Measurements from ENCODE around the gene ITSN2. TPM values are rescaled to one million over a fixed set of nuclear protein-coding genes. Genes with fewer than 3 reads are reported as not detected.

ITSN2 gene
- total RNA-seq, 1 experiment from 2014 or later, result 19.8 TPM

DNA sequence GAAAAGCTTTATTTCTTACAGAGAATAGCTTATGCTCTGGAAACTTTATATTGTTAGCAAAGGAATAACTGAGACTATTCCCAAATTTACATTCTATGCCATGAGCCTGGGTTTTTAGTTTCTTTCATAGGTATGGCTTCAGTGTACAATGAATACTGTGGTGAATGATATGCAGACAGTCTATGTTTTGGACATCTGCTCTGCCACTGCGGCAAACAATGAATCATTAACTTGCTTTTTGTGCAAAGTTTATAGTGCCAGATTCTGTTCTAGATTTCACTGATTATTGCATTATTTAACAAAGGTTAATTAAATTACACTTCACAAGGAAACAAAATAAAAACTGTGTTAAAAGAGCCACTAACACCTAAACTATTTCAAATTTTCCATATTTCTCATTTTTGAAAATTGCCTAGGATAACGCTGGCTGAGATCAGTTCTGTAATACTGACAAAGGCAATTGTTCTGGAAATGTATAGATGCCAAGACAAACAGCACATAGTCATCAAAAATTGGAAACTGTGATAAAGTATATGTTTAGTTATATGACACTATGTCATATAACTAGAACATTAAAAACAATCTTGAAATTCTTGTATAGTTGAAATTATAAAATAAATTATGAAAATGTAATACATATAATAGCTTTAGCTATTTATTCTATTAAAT lies 74.7 kb downstream of the ITSN2 start:
- ChIA-PET POLR2A (no interaction called here), CTCF (no interaction called here)
- Mint-ChIP-seq H3K27ac (no peak overlapping the region), H3K4me3 (no peak overlapping the region), H3K9me3 (no peaks in the 10 kb centered on the region), H3K36me3 (no peaks in the 10 kb centered on the region), H3K4me1 (no peaks in the 10 kb centered on the region), H3K27me3 (ENCODE audit: low read depth) (no peaks in the 10 kb centered on the region)
- no peak for DNase-seq (ENCODE audit: low spot score)
- ATAC-seq, result no peak
- TF ChIP-seq, protein P1, sequence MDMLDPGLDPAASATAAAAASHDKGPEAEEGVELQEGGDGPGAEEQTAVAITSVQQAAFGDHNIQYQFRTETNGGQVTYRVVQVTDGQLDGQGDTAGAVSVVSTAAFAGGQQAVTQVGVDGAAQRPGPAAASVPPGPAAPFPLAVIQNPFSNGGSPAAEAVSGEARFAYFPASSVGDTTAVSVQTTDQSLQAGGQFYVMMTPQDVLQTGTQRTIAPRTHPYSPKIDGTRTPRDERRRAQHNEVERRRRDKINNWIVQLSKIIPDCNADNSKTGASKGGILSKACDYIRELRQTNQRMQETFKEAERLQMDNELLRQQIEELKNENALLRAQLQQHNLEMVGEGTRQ (CRISPR knock-in tag; IDR thresholded peaks at IDR 0.05), result no peak
- no peak for TF ChIP-seq GABPB1 (CRISPR knock-in tag; IDR thresholded peaks at IDR 0.05)

DNA sequence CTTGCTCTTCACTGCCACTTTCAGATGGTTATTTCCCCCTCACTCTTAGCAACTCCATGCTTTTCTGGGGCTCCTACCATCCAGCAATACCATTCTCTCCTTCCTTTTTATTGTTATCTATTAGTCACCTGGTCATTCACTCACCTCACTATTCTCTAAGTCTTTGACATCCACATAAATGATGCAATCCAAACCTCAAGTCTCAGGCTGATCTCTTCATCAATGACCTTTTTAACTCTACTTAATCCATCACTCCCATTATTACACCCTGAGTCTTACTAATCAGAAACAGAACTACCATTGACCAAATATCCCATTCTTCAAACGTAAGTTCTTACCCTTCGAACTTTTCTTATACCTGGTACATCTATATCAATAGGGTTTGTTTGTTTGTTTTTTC lies 79.7 kb downstream of the ITSN2 start:
- no peak for DNase-seq (ENCODE audit: low spot score)
- Mint-ChIP-seq H3K36me3 (no peaks in the 10 kb centered on the region), H3K27ac (no peak overlapping the region), H3K4me1 (peaks cover 5% of the 10 kb centered on the region), H3K4me3 (no peak overlapping the region), H3K9me3 (no peaks in the 10 kb centered on the region), H3K27me3 (ENCODE audit: low read depth) (no peaks in the 10 kb centered on the region)
- ATAC-seq, result no peak
- TF ChIP-seq, protein P2, sequence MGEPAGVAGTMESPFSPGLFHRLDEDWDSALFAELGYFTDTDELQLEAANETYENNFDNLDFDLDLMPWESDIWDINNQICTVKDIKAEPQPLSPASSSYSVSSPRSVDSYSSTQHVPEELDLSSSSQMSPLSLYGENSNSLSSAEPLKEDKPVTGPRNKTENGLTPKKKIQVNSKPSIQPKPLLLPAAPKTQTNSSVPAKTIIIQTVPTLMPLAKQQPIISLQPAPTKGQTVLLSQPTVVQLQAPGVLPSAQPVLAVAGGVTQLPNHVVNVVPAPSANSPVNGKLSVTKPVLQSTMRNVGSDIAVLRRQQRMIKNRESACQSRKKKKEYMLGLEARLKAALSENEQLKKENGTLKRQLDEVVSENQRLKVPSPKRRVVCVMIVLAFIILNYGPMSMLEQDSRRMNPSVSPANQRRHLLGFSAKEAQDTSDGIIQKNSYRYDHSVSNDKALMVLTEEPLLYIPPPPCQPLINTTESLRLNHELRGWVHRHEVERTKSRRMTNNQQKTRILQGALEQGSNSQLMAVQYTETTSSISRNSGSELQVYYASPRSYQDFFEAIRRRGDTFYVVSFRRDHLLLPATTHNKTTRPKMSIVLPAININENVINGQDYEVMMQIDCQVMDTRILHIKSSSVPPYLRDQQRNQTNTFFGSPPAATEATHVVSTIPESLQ (CRISPR knock-in tag; IDR thresholded peaks at IDR 0.05), result no peak
- TF ChIP-seq ZBTB21 (CRISPR knock-in tag; IDR thresholded peaks at IDR 0.05; ENCODE audit: borderline replicate concordance) (no peak), JAZF1 (CRISPR knock-in tag; IDR thresholded peaks at IDR 0.05) (no peak), GABPB1 (CRISPR knock-in tag; IDR thresholded peaks at IDR 0.05) (no peak), GRHL2 (CRISPR knock-in tag; IDR thresholded peaks at IDR 0.05; ENCODE audit: insufficient replicate concordance, severe bottlenecking) (no peak), MYBL2 (CRISPR knock-in tag; IDR thresholded peaks at IDR 0.05) (no peak), CREB1 (CRISPR knock-in tag; IDR thresholded peaks at IDR 0.05) (no peak), ZNF232 (CRISPR knock-in tag; IDR thresholded peaks at IDR 0.05) (no peak)
- ChIA-PET CTCF (no interaction called here), POLR2A (no interaction called here)

DNA sequence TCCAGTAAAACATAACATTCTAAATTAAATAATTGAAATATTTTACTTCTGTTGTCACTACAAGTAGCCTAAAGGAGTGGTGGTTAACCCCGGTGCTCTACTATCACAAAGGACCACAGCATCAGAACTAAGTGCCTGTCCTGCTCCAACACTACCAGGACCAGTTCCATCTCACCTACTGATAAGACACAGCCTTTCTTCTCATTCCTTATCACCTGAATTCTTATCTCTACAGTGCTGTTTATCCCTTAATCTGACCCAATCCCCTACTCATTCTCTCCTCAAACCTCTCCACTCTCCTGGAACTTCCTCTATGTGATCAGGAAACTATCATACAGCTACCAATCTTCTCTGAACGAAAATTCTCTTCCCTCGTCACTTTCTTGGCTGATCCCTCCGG lies 80.2 kb downstream of the ITSN2 start:
- ATAC-seq (no peak), DNase-seq (ENCODE audit: low spot score) (no peak)
- POLR2A ChIA-PET, result no interaction called here
- Mint-ChIP-seq H3K27ac (no peak overlapping the region), H3K9me3 (no peaks in the 10 kb centered on the region), H3K27me3 (ENCODE audit: low read depth) (no peaks in the 10 kb centered on the region), H3K4me1 (peaks cover 5% of the 10 kb centered on the region), H3K36me3 (no peaks in the 10 kb centered on the region), H3K4me3 (no peak overlapping the region)
- CTCF ChIA-PET, result no interaction called here
- TF ChIP-seq, protein P3, sequence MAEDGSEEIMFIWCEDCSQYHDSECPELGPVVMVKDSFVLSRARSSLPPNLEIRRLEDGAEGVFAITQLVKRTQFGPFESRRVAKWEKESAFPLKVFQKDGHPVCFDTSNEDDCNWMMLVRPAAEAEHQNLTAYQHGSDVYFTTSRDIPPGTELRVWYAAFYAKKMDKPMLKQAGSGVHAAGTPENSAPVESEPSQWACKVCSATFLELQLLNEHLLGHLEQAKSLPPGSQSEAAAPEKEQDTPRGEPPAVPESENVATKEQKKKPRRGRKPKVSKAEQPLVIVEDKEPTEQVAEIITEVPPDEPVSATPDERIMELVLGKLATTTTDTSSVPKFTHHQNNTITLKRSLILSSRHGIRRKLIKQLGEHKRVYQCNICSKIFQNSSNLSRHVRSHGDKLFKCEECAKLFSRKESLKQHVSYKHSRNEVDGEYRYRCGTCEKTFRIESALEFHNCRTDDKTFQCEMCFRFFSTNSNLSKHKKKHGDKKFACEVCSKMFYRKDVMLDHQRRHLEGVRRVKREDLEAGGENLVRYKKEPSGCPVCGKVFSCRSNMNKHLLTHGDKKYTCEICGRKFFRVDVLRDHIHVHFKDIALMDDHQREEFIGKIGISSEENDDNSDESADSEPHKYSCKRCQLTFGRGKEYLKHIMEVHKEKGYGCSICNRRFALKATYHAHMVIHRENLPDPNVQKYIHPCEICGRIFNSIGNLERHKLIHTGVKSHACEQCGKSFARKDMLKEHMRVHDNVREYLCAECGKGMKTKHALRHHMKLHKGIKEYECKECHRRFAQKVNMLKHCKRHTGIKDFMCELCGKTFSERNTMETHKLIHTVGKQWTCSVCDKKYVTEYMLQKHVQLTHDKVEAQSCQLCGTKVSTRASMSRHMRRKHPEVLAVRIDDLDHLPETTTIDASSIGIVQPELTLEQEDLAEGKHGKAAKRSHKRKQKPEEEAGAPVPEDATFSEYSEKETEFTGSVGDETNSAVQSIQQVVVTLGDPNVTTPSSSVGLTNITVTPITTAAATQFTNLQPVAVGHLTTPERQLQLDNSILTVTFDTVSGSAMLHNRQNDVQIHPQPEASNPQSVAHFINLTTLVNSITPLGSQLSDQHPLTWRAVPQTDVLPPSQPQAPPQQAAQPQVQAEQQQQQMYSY (CRISPR knock-in tag; IDR thresholded peaks at IDR 0.05), result no peak
- TF ChIP-seq, protein P4, sequence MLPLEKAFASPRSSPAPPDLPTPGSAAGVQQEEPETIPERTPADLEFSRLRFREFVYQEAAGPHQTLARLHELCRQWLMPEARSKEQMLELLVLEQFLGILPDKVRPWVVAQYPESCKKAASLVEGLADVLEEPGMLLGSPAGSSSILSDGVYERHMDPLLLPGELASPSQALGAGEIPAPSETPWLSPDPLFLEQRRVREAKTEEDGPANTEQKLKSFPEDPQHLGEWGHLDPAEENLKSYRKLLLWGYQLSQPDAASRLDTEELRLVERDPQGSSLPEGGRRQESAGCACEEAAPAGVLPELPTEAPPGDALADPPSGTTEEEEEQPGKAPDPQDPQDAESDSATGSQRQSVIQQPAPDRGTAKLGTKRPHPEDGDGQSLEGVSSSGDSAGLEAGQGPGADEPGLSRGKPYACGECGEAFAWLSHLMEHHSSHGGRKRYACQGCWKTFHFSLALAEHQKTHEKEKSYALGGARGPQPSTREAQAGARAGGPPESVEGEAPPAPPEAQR (CRISPR knock-in tag; IDR thresholded peaks at IDR 0.05), result no peak
- no peak for TF ChIP-seq TEAD1 (CRISPR knock-in tag; IDR thresholded peaks at IDR 0.05)
- no peak for TF ChIP-seq ESRRA (CRISPR knock-in tag; IDR thresholded peaks at IDR 0.05; ENCODE audit: borderline replicate concordance)
- TF ChIP-seq, protein P5, sequence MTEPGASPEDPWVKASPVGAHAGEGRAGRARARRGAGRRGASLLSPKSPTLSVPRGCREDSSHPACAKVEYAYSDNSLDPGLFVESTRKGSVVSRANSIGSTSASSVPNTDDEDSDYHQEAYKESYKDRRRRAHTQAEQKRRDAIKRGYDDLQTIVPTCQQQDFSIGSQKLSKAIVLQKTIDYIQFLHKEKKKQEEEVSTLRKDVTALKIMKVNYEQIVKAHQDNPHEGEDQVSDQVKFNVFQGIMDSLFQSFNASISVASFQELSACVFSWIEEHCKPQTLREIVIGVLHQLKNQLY (CRISPR knock-in tag; IDR thresholded peaks at IDR 0.05), result no peak
- TF ChIP-seq, protein P6, sequence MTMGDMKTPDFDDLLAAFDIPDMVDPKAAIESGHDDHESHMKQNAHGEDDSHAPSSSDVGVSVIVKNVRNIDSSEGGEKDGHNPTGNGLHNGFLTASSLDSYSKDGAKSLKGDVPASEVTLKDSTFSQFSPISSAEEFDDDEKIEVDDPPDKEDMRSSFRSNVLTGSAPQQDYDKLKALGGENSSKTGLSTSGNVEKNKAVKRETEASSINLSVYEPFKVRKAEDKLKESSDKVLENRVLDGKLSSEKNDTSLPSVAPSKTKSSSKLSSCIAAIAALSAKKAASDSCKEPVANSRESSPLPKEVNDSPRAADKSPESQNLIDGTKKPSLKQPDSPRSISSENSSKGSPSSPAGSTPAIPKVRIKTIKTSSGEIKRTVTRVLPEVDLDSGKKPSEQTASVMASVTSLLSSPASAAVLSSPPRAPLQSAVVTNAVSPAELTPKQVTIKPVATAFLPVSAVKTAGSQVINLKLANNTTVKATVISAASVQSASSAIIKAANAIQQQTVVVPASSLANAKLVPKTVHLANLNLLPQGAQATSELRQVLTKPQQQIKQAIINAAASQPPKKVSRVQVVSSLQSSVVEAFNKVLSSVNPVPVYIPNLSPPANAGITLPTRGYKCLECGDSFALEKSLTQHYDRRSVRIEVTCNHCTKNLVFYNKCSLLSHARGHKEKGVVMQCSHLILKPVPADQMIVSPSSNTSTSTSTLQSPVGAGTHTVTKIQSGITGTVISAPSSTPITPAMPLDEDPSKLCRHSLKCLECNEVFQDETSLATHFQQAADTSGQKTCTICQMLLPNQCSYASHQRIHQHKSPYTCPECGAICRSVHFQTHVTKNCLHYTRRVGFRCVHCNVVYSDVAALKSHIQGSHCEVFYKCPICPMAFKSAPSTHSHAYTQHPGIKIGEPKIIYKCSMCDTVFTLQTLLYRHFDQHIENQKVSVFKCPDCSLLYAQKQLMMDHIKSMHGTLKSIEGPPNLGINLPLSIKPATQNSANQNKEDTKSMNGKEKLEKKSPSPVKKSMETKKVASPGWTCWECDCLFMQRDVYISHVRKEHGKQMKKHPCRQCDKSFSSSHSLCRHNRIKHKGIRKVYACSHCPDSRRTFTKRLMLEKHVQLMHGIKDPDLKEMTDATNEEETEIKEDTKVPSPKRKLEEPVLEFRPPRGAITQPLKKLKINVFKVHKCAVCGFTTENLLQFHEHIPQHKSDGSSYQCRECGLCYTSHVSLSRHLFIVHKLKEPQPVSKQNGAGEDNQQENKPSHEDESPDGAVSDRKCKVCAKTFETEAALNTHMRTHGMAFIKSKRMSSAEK (CRISPR knock-in tag; IDR thresholded peaks at IDR 0.05; ENCODE audit: borderline replicate concordance), result no peak
- TF ChIP-seq HMGA2 (CRISPR knock-in tag; IDR thresholded peaks at IDR 0.05), result no peak
- TF ChIP-seq, protein P7, sequence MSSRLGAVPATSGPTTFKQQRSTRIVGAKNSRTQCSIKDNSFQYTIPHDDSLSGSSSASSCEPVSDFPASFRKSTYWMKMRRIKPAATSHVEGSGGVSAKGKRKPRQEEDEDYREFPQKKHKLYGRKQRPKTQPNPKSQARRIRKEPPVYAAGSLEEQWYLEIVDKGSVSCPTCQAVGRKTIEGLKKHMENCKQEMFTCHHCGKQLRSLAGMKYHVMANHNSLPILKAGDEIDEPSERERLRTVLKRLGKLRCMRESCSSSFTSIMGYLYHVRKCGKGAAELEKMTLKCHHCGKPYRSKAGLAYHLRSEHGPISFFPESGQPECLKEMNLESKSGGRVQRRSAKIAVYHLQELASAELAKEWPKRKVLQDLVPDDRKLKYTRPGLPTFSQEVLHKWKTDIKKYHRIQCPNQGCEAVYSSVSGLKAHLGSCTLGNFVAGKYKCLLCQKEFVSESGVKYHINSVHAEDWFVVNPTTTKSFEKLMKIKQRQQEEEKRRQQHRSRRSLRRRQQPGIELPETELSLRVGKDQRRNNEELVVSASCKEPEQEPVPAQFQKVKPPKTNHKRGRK (CRISPR knock-in tag; IDR thresholded peaks at IDR 0.05; ENCODE audit: borderline replicate concordance), result no peak

Data from WTC11 (cell line).